Epithelial cell of esophagus (primary cell): ENCODE results near the gene WDFY3.

Source experiments
- DNase-seq: peaks from one replicate; pipeline ENCODE4 v3.0.0; 2010; ENCODE audit warnings: low read depth
- H3K4me3 ChIP-seq: 2 replicates; pipeline ENCODE4 v1.5.1; 2011; ENCODE audit warnings: mild to moderate bottlenecking, low read length, control low read depth
- TF ChIP-seq, protein P1 (sequence below): IDR thresholded peaks from 2 replicates; pipeline ENCODE4 v1.5.1; 2011; ENCODE audit warnings: low read depth, mild to moderate bottlenecking, low read length, control low read depth, inconsistent platforms; ENCODE audit not compliant: insufficient read depth; ENCODE audit errors: missing control alignments

Gene WDFY3

DNA sequence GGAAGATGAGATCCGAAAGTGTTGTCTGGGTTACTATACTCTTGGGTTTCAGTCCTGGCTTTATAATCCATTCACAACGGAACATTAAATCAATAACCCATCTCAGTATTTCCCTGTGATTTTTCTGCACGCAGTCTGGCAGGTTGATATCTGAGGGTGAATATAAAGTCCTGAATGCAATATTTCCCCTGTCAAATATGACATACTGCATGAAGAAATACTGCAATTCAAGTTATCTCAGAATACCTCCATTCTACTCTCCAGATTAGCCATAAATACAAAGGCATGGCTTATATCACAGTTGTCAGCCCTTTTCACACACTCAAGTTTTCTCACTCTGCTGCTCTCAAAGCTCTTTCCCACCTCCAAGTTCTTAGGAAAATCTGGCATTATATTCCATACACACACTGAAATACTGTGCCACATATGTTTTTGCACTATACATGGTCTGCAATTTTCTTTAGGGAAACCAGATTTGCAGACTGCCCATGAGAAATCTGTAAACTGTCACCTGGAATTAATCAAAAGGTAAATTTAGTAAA is 64.7 kb downstream of the WDFY3 start:
- TF ChIP-seq, protein P1, sequence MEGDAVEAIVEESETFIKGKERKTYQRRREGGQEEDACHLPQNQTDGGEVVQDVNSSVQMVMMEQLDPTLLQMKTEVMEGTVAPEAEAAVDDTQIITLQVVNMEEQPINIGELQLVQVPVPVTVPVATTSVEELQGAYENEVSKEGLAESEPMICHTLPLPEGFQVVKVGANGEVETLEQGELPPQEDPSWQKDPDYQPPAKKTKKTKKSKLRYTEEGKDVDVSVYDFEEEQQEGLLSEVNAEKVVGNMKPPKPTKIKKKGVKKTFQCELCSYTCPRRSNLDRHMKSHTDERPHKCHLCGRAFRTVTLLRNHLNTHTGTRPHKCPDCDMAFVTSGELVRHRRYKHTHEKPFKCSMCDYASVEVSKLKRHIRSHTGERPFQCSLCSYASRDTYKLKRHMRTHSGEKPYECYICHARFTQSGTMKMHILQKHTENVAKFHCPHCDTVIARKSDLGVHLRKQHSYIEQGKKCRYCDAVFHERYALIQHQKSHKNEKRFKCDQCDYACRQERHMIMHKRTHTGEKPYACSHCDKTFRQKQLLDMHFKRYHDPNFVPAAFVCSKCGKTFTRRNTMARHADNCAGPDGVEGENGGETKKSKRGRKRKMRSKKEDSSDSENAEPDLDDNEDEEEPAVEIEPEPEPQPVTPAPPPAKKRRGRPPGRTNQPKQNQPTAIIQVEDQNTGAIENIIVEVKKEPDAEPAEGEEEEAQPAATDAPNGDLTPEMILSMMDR: no peak
- DNase-seq: no peak
- H3K4me3 ChIP-seq: no peak overlapping the region

DNA sequence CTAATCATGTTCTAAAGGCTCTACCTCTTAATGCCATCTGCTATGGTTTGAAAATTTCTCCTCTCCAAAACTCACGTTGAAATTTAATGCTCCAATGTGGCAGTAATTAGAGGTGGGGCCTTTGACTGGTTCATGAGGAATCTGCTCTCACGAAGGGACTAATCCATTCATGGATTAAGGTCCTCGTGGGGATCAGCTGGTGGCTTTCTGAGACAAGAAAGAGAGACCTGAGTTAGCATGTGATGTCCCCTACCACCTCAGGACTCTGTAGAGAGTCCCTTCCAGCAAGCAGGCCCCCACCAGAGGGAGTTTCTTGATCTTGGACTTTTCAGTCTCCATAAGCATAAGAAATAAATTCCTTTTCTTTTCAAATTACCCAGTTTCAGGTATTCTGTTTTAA is 65.3 kb downstream of the WDFY3 start:
- TF ChIP-seq, protein P1: no peak
- DNase-seq: no peak
- no peak overlapping the region for H3K4me3 ChIP-seq

DNA sequence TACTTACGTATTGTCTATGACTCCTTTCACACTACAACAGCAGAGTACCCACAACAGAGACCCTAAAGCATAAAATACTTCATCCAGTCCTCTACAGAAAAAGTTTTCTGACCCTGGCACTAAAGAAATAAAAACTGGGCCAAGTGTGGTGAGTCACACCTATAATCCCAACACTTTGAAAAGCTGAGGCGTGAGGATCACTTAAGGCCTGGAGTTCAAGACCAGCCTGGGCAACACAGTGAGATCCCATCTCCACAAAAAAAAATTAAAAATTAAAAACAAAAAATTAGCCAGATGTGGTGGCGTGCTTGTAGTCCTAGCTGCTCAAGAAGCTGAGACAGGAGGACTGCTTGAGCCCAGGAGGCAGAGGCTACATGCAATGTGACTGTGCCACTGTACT is 66.9 kb downstream of the WDFY3 start:
- DNase-seq: no peak
- TF ChIP-seq, protein P1: no peak
- H3K4me3 ChIP-seq: no peak overlapping the region

DNA sequence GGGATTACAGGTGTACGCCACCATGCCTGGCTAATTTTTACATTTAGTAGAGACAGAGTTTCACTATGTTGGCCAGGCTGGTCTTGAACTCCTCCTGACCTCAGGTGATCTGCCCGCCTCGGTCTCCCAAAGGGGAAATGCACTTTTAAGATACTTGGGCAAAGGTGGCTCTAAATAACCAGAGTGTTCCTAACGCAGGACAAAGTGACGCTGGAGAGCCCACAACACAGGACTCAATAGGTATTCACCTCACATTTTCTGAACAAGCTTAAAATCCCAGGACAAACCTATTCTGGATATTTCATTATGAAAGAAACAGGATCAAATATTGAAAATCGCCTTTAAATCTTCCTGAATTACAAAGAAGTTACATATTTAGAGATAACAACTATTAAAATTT is 69.0 kb downstream of the WDFY3 start:
- TF ChIP-seq, protein P1: no peak
- no peak for DNase-seq
- no peak overlapping the region for H3K4me3 ChIP-seq

DNA sequence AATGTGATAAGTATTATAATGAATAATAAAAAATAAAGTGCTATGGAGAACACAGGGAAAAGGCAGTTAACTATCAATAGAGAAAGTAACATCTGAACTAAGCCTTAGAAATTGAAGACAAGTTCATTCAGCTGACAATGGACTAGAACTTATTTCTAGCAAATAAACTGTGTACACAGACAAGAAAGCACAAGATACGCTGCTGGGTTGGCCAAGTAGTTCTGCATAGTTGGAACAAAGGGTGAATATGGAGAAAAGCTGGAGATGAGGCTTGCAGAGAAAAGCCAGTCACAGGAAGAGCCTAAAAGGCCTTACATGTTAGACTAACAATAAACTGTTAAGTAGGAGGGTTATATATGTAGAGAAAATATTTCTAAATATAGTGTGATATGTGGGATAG is 71.2 kb downstream of the WDFY3 start:
- DNase-seq: no peak
- TF ChIP-seq, protein P1: no peak
- no peak overlapping the region for H3K4me3 ChIP-seq

DNA sequence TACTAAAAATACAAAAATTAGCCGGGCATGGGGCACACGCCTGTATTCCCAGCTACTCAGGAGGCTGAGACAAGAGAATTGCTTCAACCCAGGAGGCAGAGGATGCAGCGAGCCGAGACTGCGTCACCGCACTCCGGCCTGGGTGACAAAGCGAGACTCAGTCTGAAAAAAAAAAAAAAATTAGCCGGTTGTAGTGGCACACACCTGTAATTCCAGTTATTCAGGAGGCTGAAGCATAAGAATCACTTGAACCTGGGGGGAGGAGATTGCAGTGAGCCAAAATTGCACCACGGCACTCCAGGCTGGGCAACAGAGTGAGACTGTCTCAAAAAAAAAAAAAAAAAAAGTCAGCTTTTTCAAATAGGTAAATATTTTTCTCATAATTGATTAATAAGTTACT is 71.9 kb downstream of the WDFY3 start:
- peak; percentile 10 for DNase-seq
- TF ChIP-seq, protein P1: no peak

DNA sequence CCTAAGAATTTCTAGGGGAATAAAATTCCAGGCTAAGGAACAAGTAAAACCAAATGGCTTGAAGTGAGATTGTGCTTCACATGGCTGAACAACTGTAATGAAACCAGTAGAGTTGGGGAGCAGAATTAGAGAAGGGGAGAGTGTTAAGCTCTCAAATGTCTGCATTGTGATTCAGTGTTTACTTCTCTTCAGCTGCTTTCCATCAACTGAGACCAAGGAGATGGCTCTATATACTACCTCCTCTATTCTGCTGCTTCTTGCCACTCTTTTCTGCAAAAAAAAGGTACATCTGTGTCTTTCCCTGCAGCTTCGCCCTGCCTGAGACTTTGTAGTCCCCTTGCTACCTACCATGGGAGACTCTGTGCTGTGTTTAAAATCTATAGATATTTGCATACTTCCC is 73.5 kb downstream of the WDFY3 start:
- TF ChIP-seq, protein P1: no peak
- H3K4me3 ChIP-seq: no peak overlapping the region
- no peak for DNase-seq

More for the DNA sequence above, 71.9 kb downstream of the WDFY3 start:
- H3K4me3 ChIP-seq: no peak overlapping the region
